ENCODE data around the gene GMDS. TPM values are rescaled to one million over a fixed set of nuclear protein-coding genes. Genes with fewer than 3 reads are reported as not detected.
A peak's percentile ranks its signal among the peaks of the same experiment; 100 is the strongest.

Gene GMDS
- total RNA-seq, 1 donor from 2014 or later, result 19.9 TPM

- H3K4me3 ChIP-seq, result no peak overlapping the region
- no peak for TF ChIP-seq CTCF (IDR thresholded peaks at IDR 0.05)
- no peaks in the 10 kb centered on the region for H3K27me3 ChIP-seq
- H3K36me3 ChIP-seq, result no peaks in the 10 kb centered on the region
- H3K27ac ChIP-seq, result no peak overlapping the region
- no peaks in the 10 kb centered on the region for H3K9me3 ChIP-seq
- no peak for DNase-seq (ENCODE audit: low spot score in 2 of 2)
- intact Hi-C loops (cut with DNase I), result no loop called here
- peaks cover 0 to 13% of the 10 kb centered on the region in 2 donors for H3K4me1 ChIP-seq
Measured at GRCh38 chr6:1640476-1640875, 604.9 kb downstream of the GMDS start.

- H3K4me1 ChIP-seq, result peaks cover 3 to 22% of the 10 kb centered on the region in 2 donors
- TF ChIP-seq CTCF (IDR thresholded peaks at IDR 0.05), result no peak
- DNase-seq (ENCODE audit: low spot score in 2 of 2), result no peak
- no peaks in the 10 kb centered on the region for H3K9me3 ChIP-seq
- H3K27me3 ChIP-seq, result no peaks in the 10 kb centered on the region
- H3K27ac ChIP-seq, result no peak overlapping the region
- no peak overlapping the region for H3K4me3 ChIP-seq
- no peaks in the 10 kb centered on the region for H3K36me3 ChIP-seq
- intact Hi-C loops (cut with DNase I), result no loop called here
Measured at GRCh38 chr6:1639430-1639829, 606.0 kb downstream of the GMDS start.

- H3K4me3 ChIP-seq, result no peak overlapping the region
- H3K27me3 ChIP-seq, result no peaks in the 10 kb centered on the region
- H3K27ac ChIP-seq, result peak overlapping the region; percentile 40 to 51
- no peaks in the 10 kb centered on the region for H3K36me3 ChIP-seq
- no peak for TF ChIP-seq CTCF (IDR thresholded peaks at IDR 0.05)
- intact Hi-C loops (cut with DNase I), result loop anchor here (2.0 kb wide), 1 partner anchor 42 kb away; no protein-coding TSS in a partner anchor
- H3K9me3 ChIP-seq, result no peaks in the 10 kb centered on the region
- DNase-seq (ENCODE audit: low spot score in 2 of 2), result no peak
- H3K4me1 ChIP-seq, result peaks cover 3 to 25% of the 10 kb centered on the region in 2 donors
Measured at GRCh38 chr6:1636971-1637871, 608.2 kb downstream of the GMDS start.

- no peaks in the 10 kb centered on the region for H3K27me3 ChIP-seq
- H3K27ac ChIP-seq, result peak overlapping the region; percentile 40 to 51
- H3K4me1 ChIP-seq, result peaks cover 3 to 25% of the 10 kb centered on the region in 2 donors
- H3K4me3 ChIP-seq, result no peak overlapping the region
- intact Hi-C loops (cut with DNase I), result loop anchor here (2.0 kb wide), 1 partner anchor 42 kb away; no protein-coding TSS in a partner anchor
- no peaks in the 10 kb centered on the region for H3K9me3 ChIP-seq
- TF ChIP-seq CTCF (IDR thresholded peaks at IDR 0.05), result no peak
- no peaks in the 10 kb centered on the region for H3K36me3 ChIP-seq
- no peak for DNase-seq (ENCODE audit: low spot score in 2 of 2)
Measured at GRCh38 chr6:1636272-1636825, 609.1 kb downstream of the GMDS start.

- intact Hi-C loops (cut with DNase I), result loop anchor here (2.0 kb wide), 1 partner anchor 43 kb away; no protein-coding TSS in a partner anchor
- DNase-seq (ENCODE audit: low spot score in 2 of 2), result no peak
- Histone ChIP-seq H3K4me3 (peak overlapping the region in 1 of 2 donors; percentile 31), H3K9me3 (no peaks in the 10 kb centered on the region), H3K27ac (peak overlapping the region; percentile 40 to 65), H3K4me1 (peaks cover 3 to 28% of the 10 kb centered on the region in 2 donors), H3K27me3 (no peaks in the 10 kb centered on the region), H3K36me3 (no peaks in the 10 kb centered on the region)
- TF ChIP-seq CTCF (IDR thresholded peaks at IDR 0.05), result no peak
Measured at GRCh38 chr6:1635305-1636010, 609.9 kb downstream of the GMDS start.
